NCI-H774 (cell line): ENCODE measurements around the gene AAK1.
"Not testable (repeated sequence)": the region's sequence is repeated elsewhere in the genome, so short reads cannot be mapped to it uniquely, and the experiment has no call there.

Experiments used
- DNase-seq: peaks from one replicate; lab custom pipeline; 2025; lab: John Stamatoyannopoulos, UW

Gene AAK1

DNA sequence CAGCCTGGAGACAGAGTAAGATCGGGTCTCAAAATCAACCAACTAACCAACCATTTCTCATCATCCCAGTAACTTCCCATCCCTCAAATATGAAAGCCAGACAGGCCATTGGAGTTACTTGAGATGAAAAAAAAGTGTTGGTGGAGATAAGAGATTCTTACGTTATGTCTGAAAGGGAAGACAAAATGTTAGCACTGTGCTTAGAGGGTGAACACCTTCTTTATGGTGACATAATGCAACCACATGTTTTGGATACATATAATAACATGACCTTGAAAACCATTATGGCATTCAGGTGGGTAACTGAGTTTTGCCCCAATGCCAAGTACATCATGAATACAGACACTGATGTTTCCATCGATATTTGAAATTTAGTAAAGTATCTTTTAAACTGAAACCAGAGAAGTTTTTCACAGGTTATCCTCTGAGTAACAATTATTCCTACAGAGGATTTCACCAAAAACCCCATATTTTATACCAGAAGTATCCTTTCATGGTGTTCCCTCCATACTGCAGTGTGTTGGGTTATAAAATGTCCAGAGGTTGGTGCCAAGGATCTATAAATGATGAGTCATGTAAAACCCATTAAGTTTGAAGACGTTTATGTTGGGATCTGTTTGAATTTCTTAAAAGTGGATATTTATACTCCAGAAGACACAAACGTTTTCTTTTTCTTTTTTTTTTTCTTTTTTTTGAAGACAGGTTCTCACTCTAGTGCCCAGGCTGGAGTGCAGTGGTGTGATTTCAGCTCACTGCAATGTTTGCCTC lies 45.5 kb downstream of the AAK1 start:
- no peak for DNase-seq

DNA sequence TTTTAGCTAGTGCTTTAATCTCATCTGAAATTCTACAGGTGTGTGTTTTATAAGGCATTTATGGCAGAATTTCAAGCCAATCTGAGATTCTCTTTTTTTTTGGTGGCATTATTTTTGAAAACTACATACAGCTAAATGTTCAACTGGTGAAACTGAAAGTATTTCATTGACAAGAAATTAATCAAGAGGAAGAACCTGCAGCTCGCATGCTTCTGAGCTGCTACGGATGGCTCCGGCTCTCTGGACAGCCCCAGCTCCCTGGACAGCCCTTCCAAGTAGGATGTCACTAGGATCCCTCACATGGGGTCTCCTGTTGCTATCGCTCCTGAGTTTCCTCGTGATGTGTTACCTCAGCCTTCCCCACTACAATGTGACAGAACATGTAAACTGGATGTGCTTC lies 46.4 kb downstream of the AAK1 start:
- DNase-seq: no peak

DNA sequence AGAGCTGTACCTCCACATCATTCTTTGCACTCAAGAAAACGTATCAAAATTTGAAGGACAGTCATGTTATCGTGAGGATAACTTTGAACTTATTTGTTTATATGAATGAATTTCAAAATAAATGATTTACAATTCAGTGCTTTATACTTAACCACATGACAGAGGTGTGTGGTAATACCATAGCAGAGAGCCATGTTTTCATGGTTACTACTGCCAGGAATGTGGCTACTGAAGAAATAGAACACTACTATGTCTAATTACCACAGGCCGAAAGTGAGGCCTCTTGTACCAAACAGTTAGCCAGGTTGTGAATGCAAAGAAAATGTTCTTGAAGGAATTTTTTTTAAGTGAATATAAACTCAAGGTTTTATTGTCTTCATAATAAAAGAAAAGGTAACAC lies 49.2 kb downstream of the AAK1 start:
- DNase-seq: no peak

DNA sequence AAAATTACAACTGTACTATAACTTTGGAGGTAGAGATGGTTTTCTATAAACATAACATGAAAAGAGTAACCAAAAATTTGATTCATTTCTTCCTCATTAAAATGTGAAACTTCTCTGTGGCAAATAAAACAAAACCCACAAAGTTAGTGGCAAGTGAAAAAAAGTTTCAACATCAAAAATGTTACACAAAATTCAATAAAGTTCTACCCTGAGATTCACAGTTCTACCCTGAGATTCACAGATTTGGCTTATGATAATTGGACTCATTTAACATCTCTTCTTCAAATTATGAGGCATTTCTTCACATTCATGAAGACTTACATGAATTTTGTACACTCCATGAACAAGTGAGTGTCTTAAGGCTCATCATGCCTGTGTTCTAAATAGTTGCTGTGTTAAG lies 51.0 kb downstream of the AAK1 start:
- DNase-seq: no peak

DNA sequence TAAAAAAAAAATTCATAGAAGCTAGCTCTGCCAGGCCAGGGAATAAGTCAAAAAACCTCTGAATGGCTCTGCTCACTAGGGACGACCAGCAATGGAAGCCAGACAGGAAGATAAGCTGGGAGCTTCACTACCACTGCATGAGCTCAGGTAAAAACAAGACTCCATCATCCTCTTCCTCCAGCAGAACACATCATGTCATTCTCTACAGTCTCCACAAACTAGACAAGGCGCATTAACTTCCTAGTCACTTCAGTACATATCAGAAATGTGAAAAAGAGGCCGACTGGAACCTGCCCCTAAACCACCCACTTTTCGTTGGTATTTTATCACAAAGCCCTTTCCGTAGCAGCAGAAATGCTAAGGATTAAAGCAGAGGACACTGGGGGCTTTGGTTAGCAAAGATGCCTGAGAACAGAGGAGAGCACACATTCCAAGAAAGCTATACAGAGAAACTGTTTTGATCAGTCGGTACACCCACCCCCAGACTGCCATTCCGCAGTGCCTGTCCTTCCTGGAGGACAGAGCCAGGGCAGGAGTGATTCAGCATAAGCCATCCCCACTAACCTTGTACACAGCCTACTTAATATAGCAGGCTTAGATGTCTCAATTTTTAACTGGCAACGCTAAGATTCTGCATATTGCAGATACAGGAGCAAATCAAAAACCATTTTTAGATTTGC lies 53.4 kb downstream of the AAK1 start:
- no peak for DNase-seq

DNA sequence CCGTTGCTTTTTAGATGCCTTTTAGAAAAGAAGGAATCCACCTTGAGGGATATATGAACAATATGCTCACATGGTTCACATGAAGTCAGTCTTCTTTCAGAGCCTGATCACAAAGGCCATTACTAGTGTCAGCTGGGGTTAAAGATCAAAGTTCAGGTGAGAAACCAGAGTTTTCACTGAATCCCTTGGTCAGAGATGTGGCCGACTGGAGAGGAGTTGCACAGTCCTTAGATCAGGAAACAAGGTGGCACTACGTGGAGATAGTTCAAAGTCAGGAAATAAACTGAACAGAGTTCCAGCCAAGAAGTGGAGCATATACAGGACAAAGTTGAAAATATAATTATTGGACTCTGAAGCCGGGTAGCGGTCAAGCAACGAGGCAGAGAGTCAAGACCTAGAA lies 54.6 kb downstream of the AAK1 start:
- DNase-seq: no peak

DNA sequence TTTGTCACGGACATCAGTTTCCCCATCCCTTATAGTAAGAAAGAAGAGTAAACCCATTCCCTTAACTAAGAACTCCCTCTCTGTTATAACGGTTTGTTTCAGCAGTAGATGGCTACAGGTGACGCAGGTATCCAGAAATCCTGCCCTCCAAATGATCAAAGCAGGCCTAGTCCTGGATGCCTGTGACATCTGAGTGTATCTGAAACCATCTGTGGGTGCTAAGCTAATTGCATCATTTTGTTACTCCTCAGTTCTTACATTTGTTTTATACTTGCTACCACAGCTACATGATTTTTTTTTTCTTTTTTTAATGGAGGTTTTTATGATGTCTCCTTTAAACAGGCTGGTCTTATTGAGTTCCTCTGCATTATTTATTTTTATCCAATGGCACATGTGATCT lies 55.1 kb downstream of the AAK1 start:
- no peak for DNase-seq

DNA sequence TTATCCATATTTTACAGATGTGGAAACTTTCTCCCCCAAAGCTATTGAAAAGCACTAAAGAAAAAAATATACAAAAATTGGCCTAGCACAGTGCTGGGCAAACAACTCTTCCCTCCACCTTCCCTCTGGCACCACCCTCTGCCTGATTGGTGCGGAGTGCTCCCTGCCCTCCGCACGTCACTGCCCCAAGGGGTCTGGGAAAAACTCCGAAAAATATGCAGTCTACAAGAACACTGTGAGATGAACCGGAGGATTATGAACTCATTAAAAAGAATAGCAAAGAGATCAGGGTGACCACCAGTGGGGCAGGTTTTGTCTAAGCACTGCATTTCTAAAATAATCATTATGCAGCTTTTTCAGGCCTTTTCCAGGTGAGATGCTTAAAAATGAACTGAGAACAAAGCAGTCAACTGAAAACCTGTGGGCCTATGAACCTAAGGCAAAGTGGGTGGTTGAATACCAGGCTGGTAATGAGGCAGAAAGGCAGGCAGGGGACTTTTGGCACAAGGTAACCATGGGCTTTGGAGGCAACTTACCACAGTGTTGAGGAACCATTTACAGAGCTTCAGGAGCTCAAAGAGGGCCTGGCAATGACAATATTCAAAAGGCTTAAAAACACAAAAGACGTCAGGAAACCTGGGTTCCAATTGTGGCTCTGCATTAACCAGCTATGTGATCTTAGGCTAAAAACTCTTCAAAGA lies 57.5 kb downstream of the AAK1 start:
- DNase-seq: no peak

DNA sequence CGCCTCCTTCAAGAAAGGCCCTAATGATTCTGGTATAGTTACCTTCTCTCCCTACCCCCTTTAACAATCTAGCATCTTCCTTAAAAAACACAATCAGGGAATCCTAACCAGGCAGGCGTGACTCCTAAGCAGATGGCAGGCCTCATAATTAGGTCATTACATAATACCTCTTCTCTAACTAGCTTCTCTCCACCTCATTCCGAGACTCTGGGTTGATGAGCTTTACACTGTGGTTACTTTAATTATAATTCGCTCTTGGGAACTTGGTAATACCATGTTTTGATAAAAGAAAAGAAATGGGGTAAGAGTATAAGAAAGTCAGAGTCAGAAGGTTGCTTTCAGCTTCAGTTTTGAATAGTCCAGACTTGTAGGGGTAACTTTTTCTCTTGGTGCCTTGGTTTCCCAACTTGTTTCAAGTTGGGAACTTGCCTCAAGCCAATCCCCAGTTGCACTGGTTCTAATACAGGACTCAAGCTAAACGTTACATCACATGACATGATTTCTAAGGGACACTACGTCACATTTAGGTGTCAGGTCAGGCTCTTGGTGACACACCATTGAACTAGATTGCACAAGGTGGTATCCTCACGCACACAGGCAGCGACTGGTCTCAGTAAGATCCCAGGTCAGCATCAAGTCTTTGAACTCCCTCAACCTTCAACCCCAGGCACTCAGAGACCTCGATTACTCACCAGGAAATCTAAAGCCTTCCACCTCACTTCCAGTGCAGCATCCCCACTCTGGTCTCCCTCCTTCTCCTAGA lies 59.2 kb downstream of the AAK1 start:
- no peak for DNase-seq

DNA sequence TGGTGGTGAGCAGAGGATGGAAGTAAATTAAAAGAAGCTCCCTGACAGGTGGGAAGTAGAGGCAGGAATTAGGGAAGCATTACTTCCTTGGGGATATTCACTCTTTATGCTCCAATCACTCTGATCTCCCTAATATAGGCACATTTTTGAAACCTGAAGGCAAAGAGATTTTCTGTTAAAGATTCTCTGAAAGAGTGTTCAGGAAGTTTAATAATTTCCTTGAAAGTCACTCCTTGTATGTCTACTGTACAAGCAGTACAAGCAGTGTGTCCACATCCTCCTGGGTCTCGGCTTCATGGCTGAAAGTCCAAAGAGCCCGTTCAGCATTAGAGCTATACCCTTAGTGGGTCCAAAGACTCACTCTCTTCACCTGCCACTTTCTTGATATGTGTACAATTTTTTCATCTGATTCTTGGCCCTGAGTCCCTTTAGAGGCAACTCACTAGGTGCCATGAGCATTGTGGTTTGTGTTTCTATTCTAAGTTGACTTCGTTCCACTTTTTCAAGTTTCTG lies 60.2 kb downstream of the AAK1 start:
- DNase-seq: no peak

DNA sequence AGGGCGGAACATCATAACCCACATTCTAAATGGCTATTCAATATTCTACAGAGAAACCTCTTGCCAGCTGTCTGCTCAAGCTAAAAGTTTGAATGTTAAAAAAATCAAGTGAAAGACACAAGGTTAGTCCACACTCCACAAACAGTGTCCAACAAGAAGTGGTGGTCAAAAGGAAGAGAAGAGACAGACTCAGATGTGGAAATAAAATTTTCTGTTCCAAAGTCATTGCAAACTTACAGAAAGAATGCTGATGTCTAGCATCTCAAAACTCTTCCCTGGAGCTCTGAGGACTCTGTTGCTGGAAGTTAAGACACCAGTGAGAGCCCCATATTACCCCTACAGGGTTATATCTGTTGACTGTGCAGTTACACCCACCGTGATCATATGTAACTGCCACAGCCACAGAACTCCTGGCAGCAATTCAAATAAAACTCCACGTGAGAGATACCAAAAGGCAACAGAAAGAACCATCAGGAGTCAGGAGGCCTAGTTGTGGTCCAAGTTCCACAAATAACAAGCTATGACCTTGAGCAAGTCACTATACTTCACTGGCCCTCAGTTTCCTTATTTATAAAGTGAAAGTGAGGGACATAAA lies 60.9 kb downstream of the AAK1 start:
- DNase-seq: no peak

DNA sequence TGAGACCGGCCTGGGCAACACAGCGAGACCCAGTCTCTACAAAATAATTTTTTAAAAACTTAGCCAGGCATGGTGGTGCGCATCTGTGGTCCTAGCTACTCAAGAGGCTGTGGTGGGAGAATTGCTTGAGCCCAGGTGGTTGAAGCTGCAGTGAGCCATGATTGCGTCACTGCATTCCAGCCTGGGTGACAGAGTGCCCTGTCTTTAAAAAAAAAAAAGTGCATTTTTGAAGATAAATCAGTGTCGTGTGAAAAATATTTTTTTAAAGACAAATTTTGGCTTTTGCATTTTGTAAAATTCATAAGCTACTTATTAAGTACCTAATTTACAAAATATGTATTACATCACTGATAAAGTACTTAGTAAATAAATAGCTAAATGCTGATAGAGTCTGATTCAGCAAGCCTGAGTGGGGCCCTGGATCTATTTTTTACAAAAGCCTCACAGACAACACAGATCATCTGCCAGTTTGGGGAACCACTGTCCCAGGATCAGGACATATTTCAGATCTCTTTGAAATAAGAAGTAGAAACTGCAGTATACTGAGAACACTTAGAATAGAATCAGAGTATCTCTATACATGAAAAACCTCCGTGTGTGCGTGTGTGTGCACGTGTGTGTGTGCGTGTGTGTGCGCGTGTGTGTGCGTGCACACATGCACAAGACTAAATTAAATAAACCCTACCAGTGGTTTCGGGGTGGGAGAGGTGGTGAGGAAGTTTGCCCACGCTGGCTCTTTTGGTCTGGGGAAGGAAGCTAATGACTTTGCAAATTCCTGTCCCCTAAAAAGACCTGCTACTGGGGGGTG lies 61.6 kb downstream of the AAK1 start:
- DNase-seq: no peak

DNA sequence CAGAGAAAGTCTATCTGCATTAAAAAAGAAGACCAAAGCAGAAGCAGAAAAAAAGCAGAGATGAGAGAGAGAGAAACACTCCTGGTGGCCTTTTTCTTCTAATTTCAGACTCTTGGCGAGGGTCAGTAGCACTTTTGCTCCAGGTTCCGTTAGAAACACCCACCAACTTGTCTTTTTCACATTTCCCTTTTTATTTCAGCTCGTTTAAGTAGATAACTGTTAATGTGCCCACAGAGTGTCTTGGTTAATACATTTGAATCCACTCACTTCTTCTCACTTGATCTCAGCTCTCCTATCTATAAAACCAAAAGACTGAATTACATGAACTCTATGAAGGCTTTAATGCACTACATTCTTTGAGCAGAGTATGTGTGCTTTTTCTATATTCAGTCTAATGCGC lies 63.1 kb downstream of the AAK1 start:
- DNase-seq: no peak

DNA sequence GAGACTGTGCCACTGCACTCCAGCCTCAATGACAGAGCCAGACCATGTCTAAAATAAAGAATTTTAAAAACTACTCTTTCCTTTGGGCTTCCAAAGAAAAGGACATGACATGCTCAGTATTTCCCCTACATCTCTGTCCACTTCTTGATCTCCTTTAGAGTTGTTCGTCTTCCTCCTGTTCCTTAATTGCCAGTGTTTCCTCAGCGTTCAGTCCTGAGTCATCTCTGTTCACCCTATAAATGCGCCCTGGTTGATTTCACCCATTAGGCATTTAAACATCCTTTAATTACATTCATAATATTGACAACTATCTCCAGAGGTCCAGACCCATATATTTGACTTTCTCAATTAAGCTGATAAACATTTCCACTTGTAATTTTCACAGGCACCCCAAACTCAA lies 64.0 kb downstream of the AAK1 start:
- no peak for DNase-seq

DNA sequence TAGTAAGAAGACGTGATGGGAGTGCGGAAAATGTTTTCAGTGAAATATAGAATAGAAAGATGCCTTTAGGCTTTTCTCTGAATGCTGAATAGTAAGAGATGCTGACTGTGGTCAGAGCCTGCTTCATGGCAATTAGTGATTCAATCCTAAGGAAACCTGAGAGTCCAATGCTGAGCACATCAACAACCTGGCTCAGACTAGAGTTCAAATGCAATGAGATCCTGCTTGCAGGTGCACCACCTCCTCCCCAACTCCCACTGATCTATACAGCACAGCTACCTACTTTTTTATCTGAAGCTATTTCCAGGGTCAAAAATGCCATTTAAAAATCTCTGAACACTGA lies 65.4 kb downstream of the AAK1 start:
- no peak for DNase-seq

DNA sequence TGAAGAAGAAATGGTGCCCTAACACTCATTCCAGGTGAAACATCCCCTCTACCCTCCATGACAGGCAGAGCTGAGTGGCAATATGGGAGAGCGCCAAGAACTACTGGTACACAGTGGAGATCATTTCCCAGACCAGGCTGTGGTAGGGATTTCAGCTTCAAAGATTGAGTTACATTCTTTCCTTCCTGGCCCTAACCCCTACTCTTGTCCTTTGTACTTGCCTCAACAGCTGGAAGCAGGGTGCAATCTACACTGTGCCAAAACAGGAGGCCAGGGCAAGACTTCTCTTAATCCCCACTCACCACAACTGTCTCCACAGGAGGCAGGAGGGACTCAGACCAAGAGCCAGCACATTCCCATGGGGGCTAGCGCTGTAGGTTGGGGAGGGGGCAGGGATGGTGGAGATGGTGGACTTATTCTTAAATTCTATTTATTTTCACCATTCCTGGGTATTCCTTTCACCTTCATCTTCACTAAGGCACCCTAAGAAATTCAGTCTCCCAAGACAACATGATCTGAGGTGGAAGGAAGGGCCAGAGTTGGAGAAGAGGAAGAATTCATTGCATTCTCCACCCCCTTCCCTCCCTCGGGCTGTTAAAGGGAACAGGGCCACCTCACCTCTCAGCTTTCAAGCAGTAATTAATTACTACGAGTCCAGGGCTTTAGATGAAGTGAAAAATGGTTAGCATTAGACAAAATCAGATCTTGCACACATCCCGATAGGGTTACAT lies 65.9 kb downstream of the AAK1 start:
- no peak for DNase-seq

DNA sequence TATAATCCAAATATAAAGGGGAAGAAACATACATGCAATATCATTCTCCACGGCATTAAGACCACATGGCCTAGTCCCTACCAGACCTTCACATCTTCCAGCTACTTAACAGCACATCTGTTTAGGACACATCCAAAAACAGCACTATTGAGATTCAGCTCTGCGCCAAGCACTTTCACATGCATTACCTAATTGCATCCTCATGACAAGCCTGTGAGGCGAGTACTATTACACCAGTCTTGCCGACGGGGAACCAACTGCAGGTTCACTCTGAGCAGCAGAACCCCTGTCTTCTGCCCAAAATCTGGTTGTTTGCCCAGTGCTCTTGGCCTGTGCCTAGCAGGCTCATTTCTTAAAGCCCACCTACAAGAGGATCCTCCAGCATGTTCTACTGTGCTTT lies 66.7 kb downstream of the AAK1 start:
- no peak for DNase-seq

DNA sequence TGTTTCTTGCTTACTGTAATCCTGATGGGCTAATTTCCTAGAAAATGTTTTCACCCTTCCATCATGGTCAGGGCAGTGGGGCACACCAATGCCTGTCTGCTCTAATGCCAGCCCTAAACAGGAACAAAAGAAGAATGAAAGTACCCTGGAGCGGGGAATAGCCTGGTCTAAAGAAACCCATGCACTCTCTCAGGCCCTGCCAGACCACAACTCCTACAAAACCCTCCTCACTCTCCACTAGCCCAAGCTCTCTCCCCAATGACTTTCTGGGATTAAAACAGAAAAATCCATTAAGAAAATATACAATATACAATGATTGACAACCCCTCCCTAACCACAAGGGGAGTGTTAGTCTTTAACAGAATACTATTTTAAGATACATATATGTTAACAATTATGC lies 67.6 kb downstream of the AAK1 start:
- no peak for DNase-seq

DNA sequence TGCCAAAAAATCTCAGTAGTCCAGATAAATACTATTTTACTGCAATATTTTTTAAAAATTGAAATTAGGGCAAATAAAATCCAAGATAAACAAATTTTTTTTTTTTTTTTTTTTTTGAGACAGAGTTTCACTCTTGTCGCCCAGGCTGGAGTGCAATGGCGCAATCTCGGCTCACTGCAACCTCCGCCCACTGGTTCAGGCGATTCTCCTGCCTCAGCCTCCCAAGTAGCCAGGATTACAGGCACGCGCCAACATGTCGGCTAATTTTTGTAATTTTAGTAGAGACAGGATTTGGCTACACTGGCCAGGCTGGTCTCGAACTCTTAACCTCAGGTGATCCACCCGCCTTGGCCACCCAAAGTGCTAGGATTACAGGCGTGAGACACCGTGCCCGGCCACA lies 68.2 kb downstream of the AAK1 start:
- not testable (repeated sequence) for DNase-seq

DNA sequence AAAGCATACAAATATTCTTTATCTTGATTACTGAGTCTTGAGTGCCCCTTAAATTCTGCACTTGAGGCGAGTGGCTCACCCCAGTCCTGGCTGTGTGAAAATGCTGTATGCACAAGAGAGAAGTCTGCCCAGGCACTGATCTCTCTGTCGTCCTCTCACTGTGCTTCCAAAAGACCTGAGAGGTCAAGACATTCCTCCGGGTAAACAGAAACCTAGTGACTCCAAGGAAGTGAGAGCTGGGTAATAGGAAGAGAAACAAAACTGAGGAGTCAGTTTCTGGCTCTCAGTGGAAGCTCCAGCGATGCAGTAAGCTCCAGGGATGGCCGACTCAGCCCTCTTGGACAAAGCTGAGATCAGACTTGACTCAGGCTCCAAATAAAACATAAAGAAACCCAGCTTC lies 70.9 kb downstream of the AAK1 start:
- no peak for DNase-seq

DNA sequence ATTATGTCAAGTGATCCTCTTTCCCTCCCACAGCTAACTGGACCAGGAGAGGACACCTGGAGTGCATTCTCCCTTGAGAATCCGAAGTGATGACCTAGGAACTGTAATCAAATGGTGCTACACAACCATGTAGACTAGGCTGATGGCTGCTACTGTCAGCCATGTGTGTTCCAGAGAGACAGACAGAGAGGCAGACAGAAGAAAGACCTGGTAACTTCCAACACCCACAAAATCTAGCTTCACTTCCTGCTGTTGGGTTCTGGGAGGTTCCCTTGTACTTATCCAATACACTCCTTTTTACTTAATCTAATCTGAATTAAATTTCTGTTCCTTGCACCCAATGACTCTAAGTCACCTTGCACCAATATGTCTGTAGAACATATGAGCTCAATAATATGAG lies 72.3 kb downstream of the AAK1 start:
- DNase-seq: no peak
